ENCODE data around the gene NTNG1. TPM values are rescaled to one million over a fixed set of nuclear protein-coding genes. Genes with fewer than 3 reads are reported as not detected.

NTNG1 gene
- total RNA-seq, 1 donor from 2014 or later, result not detected

DNA sequence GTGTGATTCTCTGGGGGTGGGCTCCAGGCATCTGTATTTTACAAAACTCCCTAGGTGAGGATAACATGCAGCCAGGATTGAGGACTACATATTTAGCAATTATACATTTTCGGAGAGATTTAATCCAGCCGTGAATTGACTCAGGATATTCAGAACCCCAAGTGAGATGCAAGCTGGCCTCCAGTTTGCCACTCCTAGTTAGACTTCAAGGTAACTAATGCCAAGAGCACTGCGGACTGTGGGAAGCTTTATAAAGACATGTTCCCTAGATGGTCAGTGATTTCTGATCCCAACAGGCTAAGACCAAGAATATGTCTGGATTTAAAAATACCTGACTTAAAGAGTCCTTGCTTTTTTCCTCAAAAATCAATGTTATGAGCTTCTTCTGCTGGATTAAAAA is 308.5 kb downstream of the NTNG1 start:
- no peaks in the 10 kb centered on the region for H3K9me3 Mint-ChIP-seq
- H3K27ac Mint-ChIP-seq, result no peak overlapping the region
- no peak overlapping the region for H3K4me3 Mint-ChIP-seq (ENCODE audit: low read depth)
- H3K27me3 Mint-ChIP-seq (ENCODE audit: low read depth), result peaks cover 2% of the 10 kb centered on the region
- no peaks in the 10 kb centered on the region for H3K36me3 Mint-ChIP-seq (ENCODE audit: low read depth)
- no peaks in the 10 kb centered on the region for H3K4me1 Mint-ChIP-seq (ENCODE audit: low read depth)
- intact Hi-C loops (cut with micrococcal nuclease), result no loop called here
- no peak for DNase-seq (ENCODE audit: low spot score)

- Mint-ChIP-seq H3K9me3 (no peaks in the 10 kb centered on the region), H3K4me1 (ENCODE audit: low read depth) (no peaks in the 10 kb centered on the region), H3K36me3 (ENCODE audit: low read depth) (no peaks in the 10 kb centered on the region), H3K27me3 (ENCODE audit: low read depth) (peaks cover 6% of the 10 kb centered on the region), H3K27ac (no peak overlapping the region), H3K4me3 (ENCODE audit: low read depth) (no peak overlapping the region)
- intact Hi-C loops (cut with micrococcal nuclease), result no loop called here
- DNase-seq (ENCODE audit: low spot score), result no peak
Observed at GRCh38 chr1:107450899-107451664, 310.2 kb downstream of the NTNG1 start.

- no peak overlapping the region for H3K27ac Mint-ChIP-seq
- H3K36me3 Mint-ChIP-seq (ENCODE audit: low read depth), result no peaks in the 10 kb centered on the region
- H3K27me3 Mint-ChIP-seq (ENCODE audit: low read depth), result peaks cover 6% of the 10 kb centered on the region
- H3K4me1 Mint-ChIP-seq (ENCODE audit: low read depth), result no peaks in the 10 kb centered on the region
- H3K9me3 Mint-ChIP-seq, result no peaks in the 10 kb centered on the region
- intact Hi-C loops (cut with micrococcal nuclease), result no loop called here
- no peak for DNase-seq (ENCODE audit: low spot score)
- H3K4me3 Mint-ChIP-seq (ENCODE audit: low read depth), result no peak overlapping the region
Observed at GRCh38 chr1:107451715-107452114, 310.9 kb downstream of the NTNG1 start.

DNA sequence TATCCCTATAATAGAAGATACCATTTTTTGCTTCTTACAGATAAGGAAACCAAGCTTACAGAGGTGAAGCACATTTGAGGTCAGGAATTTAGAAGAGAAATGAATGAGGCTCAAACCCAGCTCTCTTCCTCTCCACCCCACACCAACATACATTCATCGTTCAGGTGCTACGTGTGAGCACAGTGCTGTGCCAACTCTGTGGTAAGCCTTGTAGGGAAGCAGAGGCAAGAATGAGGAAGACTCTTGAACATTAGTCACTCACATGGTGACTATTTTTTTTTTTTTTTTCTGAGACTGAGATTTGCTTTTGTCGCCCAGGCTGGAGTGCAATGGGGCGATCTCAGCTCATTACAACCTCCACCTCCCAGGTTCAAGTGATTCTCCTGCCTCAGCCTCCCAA is 314.0 kb downstream of the NTNG1 start:
- Mint-ChIP-seq H3K9me3 (no peaks in the 10 kb centered on the region), H3K4me1 (ENCODE audit: low read depth) (no peaks in the 10 kb centered on the region), H3K4me3 (ENCODE audit: low read depth) (no peak overlapping the region), H3K27ac (no peak overlapping the region), H3K36me3 (ENCODE audit: low read depth) (no peaks in the 10 kb centered on the region), H3K27me3 (ENCODE audit: low read depth) (peaks cover 9% of the 10 kb centered on the region)
- DNase-seq (ENCODE audit: low spot score), result no peak
- intact Hi-C loops (cut with micrococcal nuclease), result no loop called here

- intact Hi-C loops (cut with micrococcal nuclease), result no loop called here
- Mint-ChIP-seq H3K4me3 (ENCODE audit: low read depth) (no peak overlapping the region), H3K4me1 (ENCODE audit: low read depth) (no peaks in the 10 kb centered on the region), H3K27ac (no peak overlapping the region), H3K27me3 (ENCODE audit: low read depth) (peaks cover 12% of the 10 kb centered on the region), H3K9me3 (no peaks in the 10 kb centered on the region), H3K36me3 (ENCODE audit: low read depth) (no peaks in the 10 kb centered on the region)
- DNase-seq (ENCODE audit: low spot score), result no peak
Observed at GRCh38 chr1:107457989-107458388, 317.1 kb downstream of the NTNG1 start.

- intact Hi-C loops (cut with micrococcal nuclease), result no loop called here
- DNase-seq (ENCODE audit: low spot score), result no peak
- no peaks in the 10 kb centered on the region for H3K9me3 Mint-ChIP-seq
- no peak overlapping the region for H3K4me3 Mint-ChIP-seq (ENCODE audit: low read depth)
- H3K27ac Mint-ChIP-seq, result no peak overlapping the region
- H3K36me3 Mint-ChIP-seq (ENCODE audit: low read depth), result no peaks in the 10 kb centered on the region
- H3K27me3 Mint-ChIP-seq (ENCODE audit: low read depth), result peaks cover 12% of the 10 kb centered on the region
- no peaks in the 10 kb centered on the region for H3K4me1 Mint-ChIP-seq (ENCODE audit: low read depth)
Observed at GRCh38 chr1:107459204-107459904, 318.5 kb downstream of the NTNG1 start.

DNA sequence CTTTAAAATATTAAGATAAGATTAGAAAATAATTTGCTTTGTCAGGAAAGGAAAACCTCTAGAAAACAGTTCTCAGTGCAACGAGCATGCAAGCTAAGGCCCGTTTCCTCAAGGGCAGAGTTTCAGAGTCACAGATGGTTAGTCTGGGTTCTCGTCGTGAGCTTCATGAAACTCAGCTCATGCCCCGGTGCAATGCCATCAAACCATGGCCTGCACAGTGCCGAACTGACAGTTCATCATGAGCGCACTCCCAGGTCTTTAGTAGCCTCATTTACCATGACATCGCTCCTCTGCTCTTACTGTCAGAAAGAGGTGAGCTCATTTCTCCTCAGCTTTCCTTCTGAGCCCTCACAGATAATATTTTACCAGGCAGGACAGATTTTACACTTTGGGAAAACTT is 319.2 kb downstream of the NTNG1 start:
- H3K27ac Mint-ChIP-seq, result no peak overlapping the region
- peaks cover 7% of the 10 kb centered on the region for H3K27me3 Mint-ChIP-seq (ENCODE audit: low read depth)
- DNase-seq (ENCODE audit: low spot score), result no peak
- no peaks in the 10 kb centered on the region for H3K9me3 Mint-ChIP-seq
- H3K4me3 Mint-ChIP-seq (ENCODE audit: low read depth), result no peak overlapping the region
- H3K4me1 Mint-ChIP-seq (ENCODE audit: low read depth), result no peaks in the 10 kb centered on the region
- intact Hi-C loops (cut with micrococcal nuclease), result no loop called here
- no peaks in the 10 kb centered on the region for H3K36me3 Mint-ChIP-seq (ENCODE audit: low read depth)

GRCh38 chr1:107464827-107465226 is 324.0 kb downstream of the NTNG1 start:
- Mint-ChIP-seq H3K27me3 (ENCODE audit: low read depth) (peaks cover 20% of the 10 kb centered on the region), H3K4me1 (ENCODE audit: low read depth) (no peaks in the 10 kb centered on the region), H3K9me3 (no peaks in the 10 kb centered on the region), H3K4me3 (ENCODE audit: low read depth) (no peak overlapping the region), H3K27ac (no peak overlapping the region), H3K36me3 (ENCODE audit: low read depth) (no peaks in the 10 kb centered on the region)
- intact Hi-C loops (cut with micrococcal nuclease), result no loop called here
- no peak for DNase-seq (ENCODE audit: low spot score)

GRCh38 chr1:107467286-107467685 is 326.4 kb downstream of the NTNG1 start:
- H3K27me3 Mint-ChIP-seq (ENCODE audit: low read depth), result peaks cover 28% of the 10 kb centered on the region

DNA sequence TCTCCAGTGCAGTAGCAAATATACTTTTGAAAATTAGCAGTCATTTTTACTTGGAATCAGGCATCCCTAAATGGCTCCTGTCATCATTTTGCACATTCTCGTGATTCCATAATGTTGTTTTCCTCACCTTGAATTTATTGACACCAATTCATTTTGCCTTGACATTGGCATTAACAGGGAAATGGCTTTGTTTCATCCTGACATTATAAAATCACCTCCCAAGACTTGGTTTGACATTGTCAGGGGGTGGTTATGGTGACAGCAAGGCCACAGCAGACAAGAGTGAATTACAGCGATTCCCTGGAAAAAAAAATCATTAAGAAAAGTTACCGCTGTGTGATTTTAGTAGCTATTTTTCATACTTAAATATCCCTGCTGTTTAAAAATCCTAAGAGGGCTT is 327.0 kb downstream of the NTNG1 start:
- no peaks in the 10 kb centered on the region for H3K4me1 Mint-ChIP-seq (ENCODE audit: low read depth)
- no peaks in the 10 kb centered on the region for H3K9me3 Mint-ChIP-seq
- no peak for DNase-seq (ENCODE audit: low spot score)
- H3K27ac Mint-ChIP-seq, result no peak overlapping the region
- intact Hi-C loops (cut with micrococcal nuclease), result no loop called here
- H3K27me3 Mint-ChIP-seq (ENCODE audit: low read depth), result peaks cover 31% of the 10 kb centered on the region
- H3K4me3 Mint-ChIP-seq (ENCODE audit: low read depth), result no peak overlapping the region
- H3K36me3 Mint-ChIP-seq (ENCODE audit: low read depth), result no peaks in the 10 kb centered on the region

More at GRCh38 chr1:107467286-107467685, 326.4 kb downstream of the NTNG1 start:
- DNase-seq (ENCODE audit: low spot score), result no peak
- no peaks in the 10 kb centered on the region for H3K9me3 Mint-ChIP-seq
- intact Hi-C loops (cut with micrococcal nuclease), result no loop called here
- H3K36me3 Mint-ChIP-seq (ENCODE audit: low read depth), result no peaks in the 10 kb centered on the region
- no peaks in the 10 kb centered on the region for H3K4me1 Mint-ChIP-seq (ENCODE audit: low read depth)
- no peak overlapping the region for H3K27ac Mint-ChIP-seq
- no peak overlapping the region for H3K4me3 Mint-ChIP-seq (ENCODE audit: low read depth)

GRCh38 chr1:107473065-107473464 is 332.2 kb downstream of the NTNG1 start:
- DNase-seq (ENCODE audit: low spot score), result no peak
- Mint-ChIP-seq H3K27me3 (ENCODE audit: low read depth) (peaks cover 38% of the 10 kb centered on the region), H3K4me3 (ENCODE audit: low read depth) (no peak overlapping the region), H3K36me3 (ENCODE audit: low read depth) (no peaks in the 10 kb centered on the region), H3K9me3 (no peaks in the 10 kb centered on the region), H3K27ac (no peak overlapping the region), H3K4me1 (ENCODE audit: low read depth) (peaks cover 7% of the 10 kb centered on the region)
- intact Hi-C loops (cut with micrococcal nuclease), result loop anchor here (10.0 kb wide), 2 partner anchors 122 to 462 kb away; no protein-coding TSS in a partner anchor

- no peak for DNase-seq (ENCODE audit: low spot score)
- intact Hi-C loops (cut with micrococcal nuclease), result loop anchor here (1.0 to 10.0 kb wide), 4 partner anchors 120 to 460 kb away; partner anchors contain the start of gene PRMT6
- Mint-ChIP-seq H3K4me1 (ENCODE audit: low read depth) (peaks cover 7% of the 10 kb centered on the region), H3K27me3 (ENCODE audit: low read depth) (peaks cover 47% of the 10 kb centered on the region), H3K9me3 (no peaks in the 10 kb centered on the region), H3K36me3 (ENCODE audit: low read depth) (no peaks in the 10 kb centered on the region), H3K4me3 (ENCODE audit: low read depth) (no peak overlapping the region), H3K27ac (no peak overlapping the region)
Observed at GRCh38 chr1:107474877-107475612, 334.2 kb downstream of the NTNG1 start.

- Mint-ChIP-seq H3K36me3 (ENCODE audit: low read depth) (no peaks in the 10 kb centered on the region), H3K4me3 (ENCODE audit: low read depth) (no peak overlapping the region), H3K27ac (no peak overlapping the region), H3K9me3 (no peaks in the 10 kb centered on the region), H3K4me1 (ENCODE audit: low read depth) (peaks cover 7% of the 10 kb centered on the region), H3K27me3 (ENCODE audit: low read depth) (peaks cover 52% of the 10 kb centered on the region)
- intact Hi-C loops (cut with micrococcal nuclease), result loop anchor here (5.0 to 10.0 kb wide), 3 partner anchors 118 to 458 kb away; partner anchors contain the start of gene PRMT6
- no peak for DNase-seq (ENCODE audit: low spot score)
Observed at GRCh38 chr1:107477233-107477632, 336.4 kb downstream of the NTNG1 start.
